ENCODE data around the gene PRPF40A.

- TF ChIP-seq CTCF (IDR thresholded peaks at IDR 0.05; ENCODE audit: borderline replicate concordance, extremely low read depth, low read length, poor library complexity, severe bottlenecking) (no peak), EZH2 (IDR thresholded peaks at IDR 0.05; ENCODE audit: borderline replicate concordance, low read depth, low read length, severe bottlenecking) (no peak)
Measured at GRCh38 chr2:152658221-152658620, 59.0 kb downstream of the PRPF40A start.
